OCI-LY3 (cell line): Measurements from ENCODE around the gene DCAF10.

Source experiments
- H2AFZ ChIP-seq: fragments of 200-600, 300-600 bp; shearing (Covaris generic); 2 replicates; pipeline ENCODE4 v1.6.0; 2014; ENCODE audit warnings: antibody characterized with exemption, low read depth, low read length
- H3K27ac ChIP-seq: fragments of 200-600, 300-600 bp; sonication (generic); 2 replicates; pipeline ENCODE4 v1.5.1; 2014; ENCODE audit warnings: mild to moderate bottlenecking, low read length, moderate library complexity, mixed read lengths
- H3K27me3 ChIP-seq: fragments of 200-600, 300-600 bp; sonication (generic); 2 replicates; pipeline ENCODE4 v1.6.1; 2014; ENCODE audit warnings: low read depth, low read length, mixed read lengths
- H3K36me3 ChIP-seq: fragments of 200-600, 300-600 bp; sonication (generic); replicated peaks from 2 replicates; pipeline ENCODE3; 2014; ENCODE audit warnings: low read depth, low read length, mixed read lengths
- H3K4me1 ChIP-seq: fragments of 300-600, 200-600 bp; sonication (generic); 2 replicates; pipeline ENCODE4 v1.6.1; 2014; ENCODE audit warnings: low read length, mixed read lengths
- H3K4me2 ChIP-seq: fragments of 200-600, 300-600 bp; sonication (generic); 2 replicates; pipeline ENCODE4 v1.6.1; 2014; ENCODE audit warnings: low read length, mixed read lengths
- H3K4me3 ChIP-seq: fragments of 300-600, 200-600 bp; sonication (generic); 2 replicates; pipeline ENCODE4 v1.5.1; 2014; ENCODE audit warnings: antibody characterized with exemption, mild to moderate bottlenecking, low read length, moderate library complexity
- H3K79me2 ChIP-seq: fragments of 300-600, 200-600 bp; shearing (Covaris generic); 2 replicates; pipeline ENCODE4 v1.6.1; 2014; ENCODE audit warnings: mild to moderate bottlenecking, low read length, mixed read lengths
- H3K9ac ChIP-seq: fragments of 300-600, 200-600 bp; shearing (Covaris generic); 2 replicates; pipeline ENCODE4 v1.6.0; 2014; ENCODE audit warnings: mild to moderate bottlenecking, low read length, moderate library complexity
- H3K9me3 ChIP-seq: fragments of 200-600, 300-600 bp; shearing (Covaris generic); 2 replicates; pipeline ENCODE4 v1.6.1; 2014; ENCODE audit warnings: low read length, mixed read lengths; ENCODE audit not compliant: insufficient read depth
- H4K20me1 ChIP-seq: fragments of 200-600, 300-600 bp; sonication (generic); 2 replicates; pipeline ENCODE4 v1.6.1; 2016; ENCODE audit warnings: low read length, mixed read lengths; ENCODE audit not compliant: insufficient read depth
- EZH2phosphoT487 ChIP-seq: fragments of 200-600 bp; shearing (Covaris generic); IDR thresholded peaks from 2 replicates; pipeline ENCODE4 v1.6.1; 2018; ENCODE audit warnings: antibody characterized with exemption, mixed run types, low read depth
- TF ChIP-seq, protein P1 (sequence below): fragments of 200-600, 300-600 bp; sonication (generic); IDR thresholded peaks from 2 replicates; pipeline ENCODE4 v1.5.1; 2014; ENCODE audit warnings: antibody characterized with exemption, low read length, low read depth

The DCAF10 gene

DNA sequence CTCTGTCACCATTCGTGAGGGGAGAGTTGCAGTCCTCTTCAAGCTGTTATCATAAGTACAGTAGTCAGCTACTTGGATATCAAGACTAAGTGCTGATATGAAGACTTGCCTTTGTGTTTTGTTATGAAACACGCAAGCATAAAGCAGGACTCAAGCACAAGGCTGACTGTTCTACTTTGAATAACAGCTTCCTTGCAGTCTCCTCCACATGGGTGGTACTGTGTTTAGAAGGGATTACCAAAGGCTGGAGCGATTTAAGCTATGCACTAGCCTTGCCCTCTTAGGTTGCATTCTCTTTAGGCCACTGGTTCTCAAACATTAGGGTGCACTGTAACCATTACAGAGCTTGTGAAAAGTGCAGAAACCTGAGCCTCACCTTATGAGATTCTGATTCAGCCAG, 61.9 kb downstream of the DCAF10 start:
- H2AFZ ChIP-seq, result no peak overlapping the region
- no peak overlapping the region for H3K9ac ChIP-seq
- no peak overlapping the region for H3K27ac ChIP-seq
- TF ChIP-seq EZH2phosphoT487, result no peak
- TF ChIP-seq, protein P1, sequence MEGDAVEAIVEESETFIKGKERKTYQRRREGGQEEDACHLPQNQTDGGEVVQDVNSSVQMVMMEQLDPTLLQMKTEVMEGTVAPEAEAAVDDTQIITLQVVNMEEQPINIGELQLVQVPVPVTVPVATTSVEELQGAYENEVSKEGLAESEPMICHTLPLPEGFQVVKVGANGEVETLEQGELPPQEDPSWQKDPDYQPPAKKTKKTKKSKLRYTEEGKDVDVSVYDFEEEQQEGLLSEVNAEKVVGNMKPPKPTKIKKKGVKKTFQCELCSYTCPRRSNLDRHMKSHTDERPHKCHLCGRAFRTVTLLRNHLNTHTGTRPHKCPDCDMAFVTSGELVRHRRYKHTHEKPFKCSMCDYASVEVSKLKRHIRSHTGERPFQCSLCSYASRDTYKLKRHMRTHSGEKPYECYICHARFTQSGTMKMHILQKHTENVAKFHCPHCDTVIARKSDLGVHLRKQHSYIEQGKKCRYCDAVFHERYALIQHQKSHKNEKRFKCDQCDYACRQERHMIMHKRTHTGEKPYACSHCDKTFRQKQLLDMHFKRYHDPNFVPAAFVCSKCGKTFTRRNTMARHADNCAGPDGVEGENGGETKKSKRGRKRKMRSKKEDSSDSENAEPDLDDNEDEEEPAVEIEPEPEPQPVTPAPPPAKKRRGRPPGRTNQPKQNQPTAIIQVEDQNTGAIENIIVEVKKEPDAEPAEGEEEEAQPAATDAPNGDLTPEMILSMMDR, result no peak
- no peaks in the 10 kb centered on the region for H3K27me3 ChIP-seq
- H3K4me2 ChIP-seq, result no peak overlapping the region
- no peaks in the 10 kb centered on the region for H3K79me2 ChIP-seq
- no peaks in the 10 kb centered on the region for H3K4me1 ChIP-seq
- H3K4me3 ChIP-seq, result no peak overlapping the region
- no peaks in the 10 kb centered on the region for H4K20me1 ChIP-seq
- peaks cover 33% of the 10 kb centered on the region for H3K36me3 ChIP-seq
- H3K9me3 ChIP-seq, result no peaks in the 10 kb centered on the region

DNA sequence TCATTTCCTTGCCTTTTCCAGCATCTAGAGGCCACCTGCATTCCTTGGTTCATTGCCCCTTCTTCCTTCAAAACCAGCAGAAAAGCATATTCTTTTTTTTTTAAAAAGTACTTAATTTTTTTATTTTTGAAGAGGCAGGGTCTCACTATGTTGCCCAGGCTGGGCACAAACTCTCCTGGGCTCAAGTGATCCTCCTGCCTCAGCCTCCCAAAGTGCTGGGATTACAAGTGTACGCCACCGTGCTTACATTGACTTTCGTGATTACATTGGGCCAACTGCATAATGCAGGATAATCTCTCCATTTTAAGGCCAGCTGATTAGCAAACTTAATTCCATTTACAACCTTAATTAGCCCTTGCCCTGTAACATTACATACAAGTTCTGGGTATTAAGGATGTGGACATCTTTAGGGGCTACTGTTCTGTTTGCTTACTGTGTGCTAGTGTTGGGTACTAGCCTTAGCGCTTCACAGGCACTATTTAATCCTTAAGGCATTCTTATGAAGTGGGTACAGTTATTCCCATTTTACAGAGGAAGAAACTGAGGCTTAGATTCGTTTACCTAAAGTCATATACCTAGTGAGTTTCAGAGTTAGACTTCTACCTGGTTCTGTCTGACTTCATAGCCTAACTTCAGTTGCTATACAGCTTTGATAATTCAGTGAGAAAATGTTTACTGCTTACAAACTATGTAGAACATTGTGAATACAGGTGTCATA, 69.6 kb downstream of the DCAF10 start:
- Histone ChIP-seq H3K27ac (no peak overlapping the region), H2AFZ (no peak overlapping the region), H3K4me1 (no peaks in the 10 kb centered on the region), H3K27me3 (no peaks in the 10 kb centered on the region), H3K4me2 (no peak overlapping the region), H3K79me2 (no peaks in the 10 kb centered on the region), H3K9me3 (no peaks in the 10 kb centered on the region), H4K20me1 (no peaks in the 10 kb centered on the region), H3K9ac (no peak overlapping the region), H3K36me3 (peaks cover 3% of the 10 kb centered on the region), H3K4me3 (no peak overlapping the region)
- TF ChIP-seq EZH2phosphoT487, result no peak
- TF ChIP-seq, protein P1, result no peak

DNA sequence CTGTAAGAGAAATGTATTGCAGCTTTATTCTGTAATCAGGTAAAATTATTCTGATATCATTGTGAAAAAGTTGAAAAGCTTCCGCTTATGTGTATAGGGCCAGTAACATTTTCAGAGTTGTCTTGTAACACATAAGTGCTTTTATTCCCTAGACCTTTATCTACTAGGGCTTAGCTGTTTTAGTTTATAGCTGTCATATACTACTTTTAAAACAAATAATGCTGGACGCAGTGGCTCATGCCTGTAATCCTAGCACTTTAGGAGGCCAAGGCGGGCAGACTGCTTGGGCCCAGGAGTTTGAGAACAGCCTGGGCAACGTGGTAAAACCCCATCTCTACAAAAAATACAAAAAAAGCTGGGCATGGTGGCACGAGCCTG, 70.2 kb downstream of the DCAF10 start:
- Histone ChIP-seq H3K79me2 (no peaks in the 10 kb centered on the region), H4K20me1 (no peaks in the 10 kb centered on the region), H3K9me3 (no peaks in the 10 kb centered on the region), H3K9ac (no peak overlapping the region), H2AFZ (no peak overlapping the region), H3K4me1 (no peaks in the 10 kb centered on the region), H3K4me2 (no peak overlapping the region), H3K4me3 (no peak overlapping the region), H3K27ac (no peak overlapping the region), H3K36me3 (peaks cover 3% of the 10 kb centered on the region), H3K27me3 (no peaks in the 10 kb centered on the region)
- no peak for TF ChIP-seq EZH2phosphoT487
- TF ChIP-seq, protein P1, result no peak

DNA sequence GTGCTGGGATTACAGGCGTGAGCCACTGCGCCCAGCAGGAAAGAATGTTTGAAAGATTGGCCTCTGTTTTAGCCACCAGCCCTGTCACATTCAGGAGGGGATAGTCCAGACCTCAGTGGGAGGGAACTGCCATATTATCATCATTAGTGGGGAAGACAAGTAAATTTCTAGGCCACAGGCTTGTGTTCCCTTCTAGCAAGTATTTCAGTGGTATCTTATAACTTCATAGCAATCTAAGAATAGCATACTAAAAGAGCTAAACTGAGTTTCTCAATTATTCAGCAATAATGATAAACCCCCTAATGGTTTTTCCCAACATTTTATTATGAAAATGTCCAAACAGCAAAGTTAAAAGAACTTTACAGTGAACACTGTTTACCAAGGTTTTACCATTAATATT, 73.4 kb downstream of the DCAF10 start:
- H3K4me2 ChIP-seq, result no peak overlapping the region
- no peak overlapping the region for H3K4me3 ChIP-seq
- no peak overlapping the region for H3K27ac ChIP-seq
- peaks cover 19% of the 10 kb centered on the region for H3K36me3 ChIP-seq
- H3K9me3 ChIP-seq, result 0 out of 2 replicates have a peak, but pooled peaks cover 3% of the 10 kb centered on the region
- H2AFZ ChIP-seq, result no peak overlapping the region
- no peaks in the 10 kb centered on the region for H3K4me1 ChIP-seq
- H3K9ac ChIP-seq, result no peak overlapping the region
- no peak for TF ChIP-seq EZH2phosphoT487
- TF ChIP-seq, protein P1, result no peak
- no peaks in the 10 kb centered on the region for H3K27me3 ChIP-seq
- no peaks in the 10 kb centered on the region for H3K79me2 ChIP-seq
- no peaks in the 10 kb centered on the region for H4K20me1 ChIP-seq
